LNCaP clone FGC (cell line): ENCODE measurements around the gene CD6.

ENCODE experiments used
- DNase-seq: peaks from one replicate; pipeline ENCODE4 v3.0.0-alpha.2; 2011; ENCODE audit warnings: low read depth
- H3K4me3 ChIP-seq: 2 replicates; pipeline ENCODE4 v1.5.1; 2011; ENCODE audit warnings: mild to moderate bottlenecking, low read depth, low read length, control low read depth
- TF ChIP-seq, protein P1 (sequence below): IDR thresholded peaks from 2 replicates; pipeline ENCODE4 v1.5.1; 2012; ENCODE audit warnings: mild to moderate bottlenecking; ENCODE audit not compliant: control insufficient read depth, insufficient read depth; ENCODE audit errors: extremely low read depth

CD6 gene

DNA sequence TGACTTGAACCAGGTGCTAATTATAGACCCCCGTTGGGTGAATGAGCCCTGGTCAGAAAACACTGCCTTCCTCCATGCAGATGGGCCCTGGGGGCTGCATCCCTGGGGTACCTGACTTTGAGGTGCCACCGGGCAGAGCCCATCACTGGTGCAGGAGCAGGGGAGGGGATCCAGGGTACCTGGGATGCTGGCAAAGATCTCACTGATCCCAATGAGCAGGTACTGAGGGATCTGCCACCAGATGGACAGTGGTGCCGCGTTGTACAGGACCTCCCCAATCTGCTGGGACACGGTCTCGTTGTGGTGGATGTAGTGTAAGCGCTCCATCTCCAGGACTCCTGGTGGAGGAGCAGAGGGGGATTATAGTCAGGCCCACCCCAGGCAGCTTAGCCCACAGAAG, 32.2 kb upstream of the CD6 start:
- no peak overlapping the region for H3K4me3 ChIP-seq
- no peak for DNase-seq
- TF ChIP-seq, protein P1, sequence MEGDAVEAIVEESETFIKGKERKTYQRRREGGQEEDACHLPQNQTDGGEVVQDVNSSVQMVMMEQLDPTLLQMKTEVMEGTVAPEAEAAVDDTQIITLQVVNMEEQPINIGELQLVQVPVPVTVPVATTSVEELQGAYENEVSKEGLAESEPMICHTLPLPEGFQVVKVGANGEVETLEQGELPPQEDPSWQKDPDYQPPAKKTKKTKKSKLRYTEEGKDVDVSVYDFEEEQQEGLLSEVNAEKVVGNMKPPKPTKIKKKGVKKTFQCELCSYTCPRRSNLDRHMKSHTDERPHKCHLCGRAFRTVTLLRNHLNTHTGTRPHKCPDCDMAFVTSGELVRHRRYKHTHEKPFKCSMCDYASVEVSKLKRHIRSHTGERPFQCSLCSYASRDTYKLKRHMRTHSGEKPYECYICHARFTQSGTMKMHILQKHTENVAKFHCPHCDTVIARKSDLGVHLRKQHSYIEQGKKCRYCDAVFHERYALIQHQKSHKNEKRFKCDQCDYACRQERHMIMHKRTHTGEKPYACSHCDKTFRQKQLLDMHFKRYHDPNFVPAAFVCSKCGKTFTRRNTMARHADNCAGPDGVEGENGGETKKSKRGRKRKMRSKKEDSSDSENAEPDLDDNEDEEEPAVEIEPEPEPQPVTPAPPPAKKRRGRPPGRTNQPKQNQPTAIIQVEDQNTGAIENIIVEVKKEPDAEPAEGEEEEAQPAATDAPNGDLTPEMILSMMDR, result no peak

DNA sequence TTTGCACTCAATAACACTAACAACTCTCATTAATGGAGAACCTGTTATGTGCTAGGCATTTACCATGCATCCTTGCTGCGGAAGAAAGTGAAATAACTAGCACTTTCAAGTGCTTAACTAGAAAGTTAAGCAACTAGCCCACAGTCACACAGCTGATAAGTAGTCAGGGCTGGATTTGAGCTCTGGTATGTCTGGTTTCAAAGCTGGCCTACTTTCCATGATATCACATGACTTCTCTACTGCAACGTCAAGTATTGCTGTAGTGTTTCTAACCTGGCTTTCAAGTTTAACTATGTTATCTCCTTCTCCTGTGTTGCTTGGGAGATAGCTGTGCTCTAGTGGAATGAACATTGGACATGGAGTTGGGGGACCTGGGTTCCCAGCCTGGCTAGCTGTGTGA, 31.6 kb upstream of the CD6 start:
- TF ChIP-seq, protein P1, result no peak
- DNase-seq, result no peak

GRCh38 chr11:60941371-60942119, 29.9 kb upstream of the CD6 start:
- H3K4me3 ChIP-seq, result no peak overlapping the region
- TF ChIP-seq, protein P1, result no peak
- DNase-seq, result no peak

More for the DNA sequence above, 31.6 kb upstream of the CD6 start:
- no peak overlapping the region for H3K4me3 ChIP-seq

DNA sequence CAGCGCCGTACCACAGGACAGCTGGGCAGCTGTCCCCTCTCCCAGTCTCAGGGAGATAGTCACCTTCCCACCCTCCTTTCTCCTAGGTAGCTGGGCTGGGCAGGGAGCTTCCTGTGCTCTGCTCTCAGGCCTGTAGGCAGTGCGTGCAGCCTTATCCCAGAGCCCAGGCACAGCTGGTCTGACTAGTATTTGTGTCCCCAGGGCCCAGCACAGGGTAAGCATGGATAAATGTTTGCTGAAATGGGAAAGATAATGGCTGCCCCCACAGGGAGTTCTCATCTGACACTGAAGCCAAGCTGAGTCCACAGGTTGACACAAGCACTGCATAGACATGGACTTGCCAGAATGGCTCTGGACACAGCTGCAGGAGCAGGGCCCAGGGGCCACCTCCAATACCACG, 29.3 kb upstream of the CD6 start:
- TF ChIP-seq, protein P1, result no peak
- H3K4me3 ChIP-seq, result no peak overlapping the region
- no peak for DNase-seq

DNA sequence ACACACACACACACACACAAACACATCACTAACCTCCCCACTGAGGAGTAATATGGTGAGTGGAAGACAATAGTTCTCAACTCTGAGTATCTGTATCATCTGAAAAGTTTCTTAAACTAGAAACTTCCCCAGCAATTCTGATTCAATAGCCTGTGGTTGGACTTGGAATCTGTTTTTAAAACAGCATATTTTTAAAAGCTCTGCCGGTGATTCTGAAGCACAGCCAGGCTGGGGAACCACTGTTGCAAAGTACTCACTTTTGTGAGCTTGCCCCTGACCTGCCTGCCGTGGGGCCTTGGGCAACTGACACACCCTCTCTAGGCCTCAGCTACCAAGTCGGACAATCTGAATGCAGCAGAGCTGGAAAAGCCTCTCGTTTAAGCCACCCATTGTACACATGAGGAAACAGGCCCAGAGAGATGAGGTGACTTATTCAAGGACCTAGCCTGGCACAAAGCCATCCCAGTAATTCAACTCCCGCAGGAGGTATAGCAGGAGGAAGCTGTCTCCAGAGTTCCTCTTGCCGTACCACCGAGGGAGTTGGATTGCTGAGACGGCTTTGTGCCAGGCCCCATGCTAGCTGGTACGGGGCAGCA, 28.4 kb upstream of the CD6 start:
- TF ChIP-seq, protein P1, result no peak
- peak; percentile 30 for DNase-seq
- no peak overlapping the region for H3K4me3 ChIP-seq

GRCh38 chr11:60944490-60945294, 26.8 kb upstream of the CD6 start:
- no peak for DNase-seq
- H3K4me3 ChIP-seq, result no peak overlapping the region
- TF ChIP-seq, protein P1, result no peak

GRCh38 chr11:60945295-60945667, 26.2 kb upstream of the CD6 start:
- no peak overlapping the region for H3K4me3 ChIP-seq
- TF ChIP-seq, protein P1, result no peak
- DNase-seq, result no peak
